Measurements from ENCODE around the gene ZBTB48. TPM values are rescaled to one million over a fixed set of nuclear protein-coding genes. Genes with fewer than 3 reads are reported as not detected.

The ZBTB48 gene
- total and polyA plus RNA-seq, 12 donors: 6.8 to 245 (median 31.2) TPM

DNA sequence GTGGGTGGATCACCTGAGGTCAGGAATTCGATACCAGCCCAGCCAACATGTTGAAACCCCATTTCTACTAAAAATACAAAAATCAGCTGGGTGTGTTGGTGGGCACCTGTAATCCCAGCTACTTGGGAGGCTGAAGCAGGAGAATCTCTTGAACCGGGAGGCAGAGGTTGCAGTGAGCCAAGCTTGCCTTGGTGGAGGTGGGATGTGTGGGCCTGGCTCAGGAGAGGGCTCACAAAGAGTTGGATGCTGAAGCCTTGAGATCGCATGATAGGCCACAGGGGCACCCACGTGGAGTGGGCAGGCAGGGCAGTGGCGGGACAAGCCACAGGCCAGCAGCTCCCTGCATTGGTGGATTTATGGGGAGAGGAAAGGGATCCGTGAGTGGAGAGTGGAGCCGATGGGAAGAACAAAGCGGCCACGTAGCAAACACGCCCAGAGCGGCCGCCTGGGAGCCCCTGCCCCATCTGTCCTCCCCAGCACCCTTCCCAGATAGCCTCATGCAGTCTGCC, 49.2 kb downstream of the ZBTB48 start:
- WGBS, 4 donors: 84 to 90% (median 87%) methylated on average over 11 to 12 of the region's 12 CpGs
- H3K36me3 ChIP-seq (replicated peaks in 1 of 2): peaks cover 0 to 55% of the 10 kb centered on the region in 2 donors
- H3K27ac ChIP-seq: no peak overlapping the region
- TF ChIP-seq CTCF (IDR thresholded peaks at IDR 0.05) (no peak), POLR2A (IDR thresholded peaks at IDR 0.05) (no peak)
- no peaks in the 10 kb centered on the region for H3K27me3 ChIP-seq
- H3K4me1 ChIP-seq (replicated peaks in 1 of 2): peaks cover 14 to 18% of the 10 kb centered on the region in 2 donors
- intact Hi-C loops (cut with DNase I): no loop called here
- no peak overlapping the region for H3K4me3 ChIP-seq
- no peaks in the 10 kb centered on the region for H3K9me3 ChIP-seq (replicated peaks in 1 of 3)
- no peak for DNase-seq

GRCh38 chr1:6630027-6630426, 50.2 kb downstream of the ZBTB48 start:
- intact Hi-C loops (cut with DNase I): no loop called here
- 85 to 98% (median 92%) methylated on average over 5 to 8 of the region's 8 CpGs for WGBS, 4 donors
- TF ChIP-seq CTCF (IDR thresholded peaks at IDR 0.05) (no peak), POLR2A (IDR thresholded peaks at IDR 0.05) (no peak)
- Histone ChIP-seq H3K4me3 (no peak overlapping the region), H3K36me3 (replicated peaks in 1 of 2) (peaks cover 0 to 65% of the 10 kb centered on the region in 2 donors), H3K4me1 (replicated peaks in 1 of 2) (peaks cover 9 to 11% of the 10 kb centered on the region in 2 donors), H3K9me3 (replicated peaks in 1 of 3) (no peaks in the 10 kb centered on the region), H3K27me3 (no peaks in the 10 kb centered on the region), H3K27ac (no peak overlapping the region)
- no peak for DNase-seq

DNA sequence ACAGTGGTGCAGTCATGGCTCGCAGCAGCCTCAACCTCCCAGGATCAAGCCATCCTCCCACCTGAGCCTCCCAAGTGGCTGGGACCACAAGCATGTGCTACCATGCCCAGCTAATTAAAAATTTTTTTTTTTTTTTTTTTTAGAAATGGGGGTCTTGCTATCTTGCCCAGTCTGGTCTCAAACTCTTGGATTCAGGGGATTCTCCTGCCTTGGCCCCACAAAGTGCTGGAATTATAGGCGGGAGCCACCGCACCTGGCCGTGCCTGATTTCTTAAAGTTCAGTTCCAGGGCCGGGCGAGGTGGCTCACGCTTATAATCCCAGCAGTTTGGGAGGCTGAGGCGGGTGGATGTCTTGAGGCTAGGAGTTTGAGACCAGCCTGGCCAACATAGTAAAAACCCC, 51.3 kb downstream of the ZBTB48 start:
- Histone ChIP-seq H3K36me3 (replicated peaks in 1 of 2) (peaks cover 0 to 76% of the 10 kb centered on the region in 2 donors), H3K9me3 (replicated peaks in 1 of 3) (no peaks in the 10 kb centered on the region), H3K27ac (no peak overlapping the region), H3K4me3 (no peak overlapping the region), H3K27me3 (no peaks in the 10 kb centered on the region), H3K4me1 (replicated peaks in 1 of 2) (peaks cover 6 to 9% of the 10 kb centered on the region in 2 donors)
- intact Hi-C loops (cut with DNase I): no loop called here
- no peak for DNase-seq
- WGBS, 4 donors: 97 to 100% (median 98%) methylated on average over 7 to 8 of the region's 8 CpGs
- TF ChIP-seq CTCF (IDR thresholded peaks at IDR 0.05) (no peak), POLR2A (IDR thresholded peaks at IDR 0.05) (no peak)

DNA sequence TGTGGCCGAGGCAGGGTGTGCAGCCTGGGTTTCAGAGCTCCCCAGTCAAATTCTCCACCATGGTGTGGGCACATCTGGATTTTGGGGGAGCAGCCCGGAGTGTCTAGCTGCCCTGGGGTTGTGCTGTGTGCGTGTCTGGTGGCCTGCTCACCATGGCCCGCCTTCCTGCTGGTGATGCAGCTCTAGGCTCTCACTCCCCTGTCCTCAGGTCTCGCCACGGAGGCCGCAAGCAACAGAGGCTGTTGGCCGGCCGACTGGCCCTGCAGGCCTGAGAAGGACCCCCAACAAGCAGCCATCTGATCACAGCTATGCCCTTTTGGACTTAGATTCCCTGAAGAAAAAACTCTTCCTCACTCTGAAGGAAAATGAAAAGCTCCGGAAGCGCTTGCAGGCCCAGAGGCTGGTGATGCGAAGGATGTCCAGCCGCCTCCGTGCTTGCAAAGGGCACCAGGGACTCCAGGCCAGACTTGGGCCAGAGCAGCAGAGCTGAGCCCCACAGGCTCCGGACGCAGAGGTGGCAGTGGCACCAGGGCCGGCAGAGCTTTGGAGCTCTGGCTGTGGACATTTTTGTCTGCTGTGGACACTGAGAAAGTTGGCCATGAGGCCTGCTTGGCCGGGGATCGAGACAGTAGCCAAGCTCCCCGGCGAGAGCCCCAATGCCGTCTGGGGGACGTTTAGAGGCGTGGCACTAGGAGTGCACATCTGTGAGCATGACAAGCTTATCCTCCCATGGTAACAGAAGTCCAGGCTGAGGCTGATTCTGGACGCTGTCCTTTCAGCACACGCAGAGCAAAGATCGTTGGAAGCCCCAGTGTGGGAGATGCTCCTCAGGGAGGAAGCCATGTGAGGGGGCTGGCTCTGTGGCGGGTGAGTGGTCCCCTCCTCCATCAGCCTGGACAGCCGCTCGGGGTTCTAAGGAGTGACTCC, 53.1 kb downstream of the ZBTB48 start:
- Histone ChIP-seq H3K4me1 (replicated peaks in 1 of 2) (no peaks in the 10 kb centered on the region), H3K27ac (no peak overlapping the region), H3K36me3 (replicated peaks in 1 of 2) (peaks cover 0 to 94% of the 10 kb centered on the region in 2 donors), H3K9me3 (replicated peaks in 1 of 3) (no peaks in the 10 kb centered on the region), H3K27me3 (no peaks in the 10 kb centered on the region), H3K4me3 (no peak overlapping the region)
- TF ChIP-seq POLR2A (IDR thresholded peaks at IDR 0.05): no peak
- TF ChIP-seq CTCF (IDR thresholded peaks at IDR 0.05): no peak
- intact Hi-C loops (cut with DNase I): no loop called here
- WGBS, 4 donors: 85 to 90% (median 86%) methylated on average over 6 to 30 of the region's 30 CpGs
- no peak for DNase-seq

Measured in adrenal gland (tissue), 12 donors.